ENCODE data around the gene STH. TPM values are rescaled to one million over a fixed set of nuclear protein-coding genes. Genes with fewer than 3 reads are reported as not detected.
A peak's percentile ranks its signal among the peaks of the same experiment; 100 is the strongest.
"Not testable (repeated sequence)": the region's sequence is repeated elsewhere in the genome, so short reads cannot be mapped to it uniquely, and the experiment has no call there.

Gene STH
- total RNA-seq, 1 donor from 2014 or later, result not detected

DNA sequence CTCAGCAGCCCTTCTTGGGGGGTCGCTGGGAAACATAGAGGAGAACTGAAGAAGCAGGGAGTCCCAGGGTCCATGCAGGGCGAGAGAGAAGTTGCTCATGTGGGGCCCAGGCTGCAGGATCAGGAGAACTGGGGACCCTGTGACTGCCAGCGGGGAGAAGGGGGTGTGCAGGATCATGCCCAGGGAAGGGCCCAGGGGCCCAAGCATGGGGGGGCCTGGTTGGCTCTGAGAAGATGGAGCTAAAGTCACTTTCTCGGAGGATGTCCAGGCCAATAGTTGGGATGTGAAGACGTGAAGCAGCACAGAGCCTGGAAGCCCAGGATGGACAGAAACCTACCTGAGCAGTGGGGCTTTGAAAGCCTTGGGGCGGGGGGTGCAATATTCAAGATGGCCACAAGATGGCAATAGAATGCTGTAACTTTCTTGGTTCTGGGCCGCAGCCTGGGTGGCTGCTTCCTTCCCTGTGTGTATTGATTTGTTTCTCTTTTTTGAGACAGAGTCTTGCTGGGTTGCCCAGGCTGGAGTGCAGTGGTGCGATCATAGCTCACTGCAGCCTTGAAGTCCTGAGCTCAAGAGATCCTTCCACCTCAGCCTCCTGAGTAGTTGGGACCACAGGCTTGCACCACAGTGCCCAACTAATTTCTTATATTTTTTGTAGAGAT is 3.4 kb downstream of the STH start:
- no peaks in the 10 kb centered on the region for H3K36me3 ChIP-seq (ENCODE audit: control insufficient read depth, insufficient read depth, low read length)
- no peaks in the 10 kb centered on the region for H3K27me3 ChIP-seq (ENCODE audit: control insufficient read depth, insufficient read depth, low read length)
- no peak for DNase-seq (ENCODE audit: low read depth)

DNA sequence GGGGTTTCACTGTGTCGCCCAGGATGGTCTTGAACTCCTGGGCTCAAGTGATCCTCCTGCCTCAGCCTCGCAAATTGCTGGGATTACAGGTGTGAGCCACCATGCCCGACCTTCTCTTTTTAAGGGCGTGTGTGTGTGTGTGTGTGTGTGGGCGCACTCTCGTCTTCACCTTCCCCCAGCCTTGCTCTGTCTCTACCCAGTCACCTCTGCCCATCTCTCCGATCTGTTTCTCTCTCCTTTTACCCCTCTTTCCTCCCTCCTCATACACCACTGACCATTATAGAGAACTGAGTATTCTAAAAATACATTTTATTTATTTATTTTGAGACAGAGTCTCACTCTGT is 3.9 kb downstream of the STH start:
- Histone ChIP-seq H3K4me3 (ENCODE audit: low read depth, low read length) (no peak overlapping the region), H3K36me3 (ENCODE audit: control insufficient read depth, insufficient read depth, low read length) (no peaks in the 10 kb centered on the region), H3K27me3 (ENCODE audit: control insufficient read depth, insufficient read depth, low read length) (no peaks in the 10 kb centered on the region)
- TF ChIP-seq, protein P1, sequence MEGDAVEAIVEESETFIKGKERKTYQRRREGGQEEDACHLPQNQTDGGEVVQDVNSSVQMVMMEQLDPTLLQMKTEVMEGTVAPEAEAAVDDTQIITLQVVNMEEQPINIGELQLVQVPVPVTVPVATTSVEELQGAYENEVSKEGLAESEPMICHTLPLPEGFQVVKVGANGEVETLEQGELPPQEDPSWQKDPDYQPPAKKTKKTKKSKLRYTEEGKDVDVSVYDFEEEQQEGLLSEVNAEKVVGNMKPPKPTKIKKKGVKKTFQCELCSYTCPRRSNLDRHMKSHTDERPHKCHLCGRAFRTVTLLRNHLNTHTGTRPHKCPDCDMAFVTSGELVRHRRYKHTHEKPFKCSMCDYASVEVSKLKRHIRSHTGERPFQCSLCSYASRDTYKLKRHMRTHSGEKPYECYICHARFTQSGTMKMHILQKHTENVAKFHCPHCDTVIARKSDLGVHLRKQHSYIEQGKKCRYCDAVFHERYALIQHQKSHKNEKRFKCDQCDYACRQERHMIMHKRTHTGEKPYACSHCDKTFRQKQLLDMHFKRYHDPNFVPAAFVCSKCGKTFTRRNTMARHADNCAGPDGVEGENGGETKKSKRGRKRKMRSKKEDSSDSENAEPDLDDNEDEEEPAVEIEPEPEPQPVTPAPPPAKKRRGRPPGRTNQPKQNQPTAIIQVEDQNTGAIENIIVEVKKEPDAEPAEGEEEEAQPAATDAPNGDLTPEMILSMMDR (IDR thresholded peaks at IDR 0.05; ENCODE audit: insufficient read depth, low read length, poor library complexity, severe bottlenecking), result no peak
- no peak for DNase-seq (ENCODE audit: low read depth)

More for the DNA sequence above, 3.4 kb downstream of the STH start:
- no peak overlapping the region for H3K4me3 ChIP-seq (ENCODE audit: low read depth, low read length)
- TF ChIP-seq, protein P1 (IDR thresholded peaks at IDR 0.05; ENCODE audit: insufficient read depth, low read length, poor library complexity, severe bottlenecking), result peak; percentile 84

DNA sequence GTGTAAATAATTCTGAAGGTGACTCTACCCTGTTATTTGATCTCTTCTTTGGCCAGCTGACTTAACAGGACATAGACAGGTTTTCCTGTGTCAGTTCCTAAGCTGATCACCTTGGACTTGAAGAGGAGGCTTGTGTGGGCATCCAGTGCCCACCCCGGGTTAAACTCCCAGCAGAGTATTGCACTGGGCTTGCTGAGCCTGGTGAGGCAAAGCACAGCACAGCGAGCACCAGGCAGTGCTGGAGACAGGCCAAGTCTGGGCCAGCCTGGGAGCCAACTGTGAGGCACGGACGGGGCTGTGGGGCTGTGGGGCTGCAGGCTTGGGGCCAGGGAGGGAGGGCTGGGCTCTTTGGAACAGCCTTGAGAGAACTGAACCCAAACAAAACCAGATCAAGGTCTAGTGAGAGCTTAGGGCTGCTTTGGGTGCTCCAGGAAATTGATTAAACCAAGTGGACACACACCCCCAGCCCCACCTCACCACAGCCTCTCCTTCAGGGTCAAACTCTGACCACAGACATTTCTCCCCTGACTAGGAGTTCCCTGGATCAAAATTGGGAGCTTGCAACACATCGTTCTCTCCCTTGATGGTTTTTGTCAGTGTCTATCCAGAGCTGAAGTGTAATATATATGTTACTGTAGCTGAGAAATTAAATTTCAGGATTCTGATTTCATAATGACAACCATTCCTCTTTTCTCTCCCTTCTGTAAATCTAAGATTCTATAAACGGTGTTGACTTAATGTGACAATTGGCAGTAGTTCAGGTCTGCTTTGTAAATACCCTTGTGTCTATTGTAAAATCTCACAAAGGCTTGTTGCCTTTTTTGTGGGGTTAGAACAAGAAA is 5.1 kb downstream of the STH start:
- TF ChIP-seq, protein P1 (IDR thresholded peaks at IDR 0.05; ENCODE audit: insufficient read depth, low read length, poor library complexity, severe bottlenecking), result no peak
- H3K36me3 ChIP-seq (ENCODE audit: control insufficient read depth, insufficient read depth, low read length), result no peaks in the 10 kb centered on the region
- DNase-seq (ENCODE audit: low read depth), result no peak
- no peak overlapping the region for H3K4me3 ChIP-seq (ENCODE audit: low read depth, low read length)
- no peaks in the 10 kb centered on the region for H3K27me3 ChIP-seq (ENCODE audit: control insufficient read depth, insufficient read depth, low read length)

DNA sequence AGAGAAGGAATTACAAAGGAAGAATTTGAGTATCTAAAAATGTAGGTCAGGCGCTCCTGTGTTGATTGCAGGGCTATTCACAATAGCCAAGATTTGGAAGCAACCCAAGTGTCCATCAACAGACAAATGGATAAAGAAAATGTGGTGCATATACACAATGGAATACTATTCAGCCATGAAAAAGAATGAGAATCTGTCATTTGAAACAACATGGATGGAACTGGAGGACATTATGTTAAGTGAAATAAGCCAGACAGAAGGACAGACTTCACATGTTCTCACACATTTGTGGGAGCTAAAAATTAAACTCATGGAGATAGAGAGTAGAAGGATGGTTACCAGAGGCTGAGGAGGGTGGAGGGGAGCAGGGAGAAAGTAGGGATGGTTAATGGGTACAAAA is 7.0 kb downstream of the STH start:
- H3K4me3 ChIP-seq (ENCODE audit: low read depth, low read length); H3K36me3 ChIP-seq (ENCODE audit: control insufficient read depth, insufficient read depth, low read length); H3K27me3 ChIP-seq (ENCODE audit: control insufficient read depth, insufficient read depth, low read length); DNase-seq (ENCODE audit: low read depth): not testable (repeated sequence)

DNA sequence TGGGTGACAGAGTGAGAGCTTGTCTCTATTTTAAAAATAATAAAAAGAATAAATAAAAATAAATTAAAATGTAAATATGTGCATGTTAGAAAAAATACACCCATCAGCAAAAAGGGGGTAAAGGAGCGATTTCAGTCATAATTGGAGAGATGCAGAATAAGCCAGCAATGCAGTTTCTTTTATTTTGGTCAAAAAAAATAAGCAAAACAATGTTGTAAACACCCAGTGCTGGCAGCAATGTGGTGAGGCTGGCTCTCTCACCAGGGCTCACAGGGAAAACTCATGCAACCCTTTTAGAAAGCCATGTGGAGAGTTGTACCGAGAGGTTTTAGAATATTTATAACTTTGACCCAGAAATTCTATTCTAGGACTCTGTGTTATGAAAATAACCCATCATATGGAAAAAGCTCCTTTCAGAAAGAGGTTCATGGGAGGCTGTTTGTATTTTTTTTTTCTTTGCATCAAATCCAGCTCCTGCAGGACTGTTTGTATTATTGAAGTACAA is 8.5 kb downstream of the STH start:
- peaks cover 3% of the 10 kb centered on the region for H3K27me3 ChIP-seq (ENCODE audit: control insufficient read depth, insufficient read depth, low read length)
- H3K4me3 ChIP-seq (ENCODE audit: low read depth, low read length), result no peak overlapping the region
- DNase-seq (ENCODE audit: low read depth), result no peak
- TF ChIP-seq, protein P1 (IDR thresholded peaks at IDR 0.05; ENCODE audit: insufficient read depth, low read length, poor library complexity, severe bottlenecking), result no peak
- no peaks in the 10 kb centered on the region for H3K36me3 ChIP-seq (ENCODE audit: control insufficient read depth, insufficient read depth, low read length)

DNA sequence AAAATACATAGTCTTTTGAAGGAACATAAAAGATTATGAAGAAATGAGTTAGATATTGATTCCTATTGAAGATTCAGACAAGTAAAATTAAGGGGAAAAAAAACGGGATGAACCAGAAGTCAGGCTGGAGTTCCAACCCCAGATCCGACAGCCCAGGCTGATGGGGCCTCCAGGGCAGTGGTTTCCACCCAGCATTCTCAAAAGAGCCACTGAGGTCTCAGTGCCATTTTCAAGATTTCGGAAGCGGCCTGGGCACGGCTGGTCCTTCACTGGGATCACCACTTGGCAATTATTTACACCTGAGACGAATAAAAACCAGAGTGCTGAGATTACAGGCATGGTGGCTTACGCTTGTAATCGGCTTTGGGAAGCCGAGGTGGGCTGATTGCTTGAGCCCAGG is 9.5 kb downstream of the STH start:
- DNase-seq (ENCODE audit: low read depth), result no peak
- Histone ChIP-seq H3K4me3 (ENCODE audit: low read depth, low read length) (no peak overlapping the region), H3K36me3 (ENCODE audit: control insufficient read depth, insufficient read depth, low read length) (no peaks in the 10 kb centered on the region), H3K27me3 (ENCODE audit: control insufficient read depth, insufficient read depth, low read length) (peaks cover 3% of the 10 kb centered on the region)
- TF ChIP-seq, protein P1 (IDR thresholded peaks at IDR 0.05; ENCODE audit: insufficient read depth, low read length, poor library complexity, severe bottlenecking), result no peak

Measured in kidney epithelial cell (primary cell).